ENCODE data around the gene ANKRD16. TPM values are rescaled to one million over a fixed set of nuclear protein-coding genes. Genes with fewer than 3 reads are reported as not detected.
"Not testable (repeated sequence)": the region's sequence is repeated elsewhere in the genome, so short reads cannot be mapped to it uniquely, and the experiment has no call there.

The ANKRD16 gene
- total RNA-seq, 1 experiment from 2014 or later = 12.2 TPM

- TF ChIP-seq AFF4 (CRISPR knock-in tag; IDR thresholded peaks at IDR 0.05; ENCODE audit: borderline replicate concordance) (no peak), SOX15 (CRISPR knock-in tag; IDR thresholded peaks at IDR 0.05) (no peak), KAT7 (CRISPR knock-in tag; IDR thresholded peaks at IDR 0.05; ENCODE audit: borderline replicate concordance) (no peak)
Measured at GRCh38 chr10:5829267-5829666, 60.4 kb downstream of the ANKRD16 start (continued).

- H3K27ac Mint-ChIP-seq = no peak overlapping the region
- no peaks in the 10 kb centered on the region for H3K27me3 Mint-ChIP-seq (ENCODE audit: low read depth)
- ChIA-PET CTCF (no interaction called here), POLR2A (no interaction called here)
- ATAC-seq = no peak
- no peaks in the 10 kb centered on the region for H3K36me3 Mint-ChIP-seq
- TF ChIP-seq ZNF317 (CRISPR knock-in tag; IDR thresholded peaks at IDR 0.05; ENCODE audit: borderline replicate concordance, low read depth) = no peak
- TF ChIP-seq GABPB1 (CRISPR knock-in tag; IDR thresholded peaks at IDR 0.05) = peak; percentile 25; the same call in 1 of the 2 replicates
- no peak for TF ChIP-seq ZNF423 (CRISPR knock-in tag; IDR thresholded peaks at IDR 0.05)
- no peaks in the 10 kb centered on the region for H3K4me1 Mint-ChIP-seq
- no peak for DNase-seq (ENCODE audit: low spot score)
- no peak overlapping the region for H3K4me3 Mint-ChIP-seq
- H3K9me3 Mint-ChIP-seq = no peaks in the 10 kb centered on the region
Measured at GRCh38 chr10:5828725-5829124, 61.0 kb downstream of the ANKRD16 start.

GRCh38 chr10:5827841-5828240 lies 61.9 kb downstream of the ANKRD16 start:
- no peak overlapping the region for H3K27ac Mint-ChIP-seq
- no peaks in the 10 kb centered on the region for H3K9me3 Mint-ChIP-seq
- ChIA-PET POLR2A (no interaction called here), CTCF (no interaction called here)
- no peaks in the 10 kb centered on the region for H3K27me3 Mint-ChIP-seq (ENCODE audit: low read depth)
- no peak for DNase-seq (ENCODE audit: low spot score)
- H3K4me3 Mint-ChIP-seq = no peak overlapping the region
- no peak for TF ChIP-seq SP1 (CRISPR knock-in tag; conservative IDR thresholded peaks at IDR 0.05)
- no peaks in the 10 kb centered on the region for H3K4me1 Mint-ChIP-seq
- H3K36me3 Mint-ChIP-seq = no peaks in the 10 kb centered on the region
- no peak for ATAC-seq

- CTCF ChIA-PET; H3K27me3 Mint-ChIP-seq (ENCODE audit: low read depth); H3K27ac Mint-ChIP-seq; ATAC-seq; H3K36me3 Mint-ChIP-seq; H3K4me1 Mint-ChIP-seq; DNase-seq (ENCODE audit: low spot score); H3K9me3 Mint-ChIP-seq; H3K4me3 Mint-ChIP-seq: not testable (repeated sequence)
- POLR2A ChIA-PET = interaction anchor here (0.6 kb wide), 1 partner anchor 1549 kb away, joined by 3 read pairs; no protein-coding TSS in a partner anchor
Measured at GRCh38 chr10:5826511-5826910, 63.2 kb downstream of the ANKRD16 start.

- no peaks in the 10 kb centered on the region for H3K36me3 Mint-ChIP-seq
- H3K4me1 Mint-ChIP-seq = peaks cover 12% of the 10 kb centered on the region
- peaks cover 2% of the 10 kb centered on the region; the same call in 1 of the 2 replicates for H3K27me3 Mint-ChIP-seq (ENCODE audit: low read depth)
- TF ChIP-seq CBFB (CRISPR knock-in tag; IDR thresholded peaks at IDR 0.05; ENCODE audit: low read depth) (no peak), NR1H2 (CRISPR knock-in tag; IDR thresholded peaks at IDR 0.05) (no peak), USF2 (CRISPR knock-in tag; IDR thresholded peaks at IDR 0.05) (no peak), FOXK1 (CRISPR knock-in tag; IDR thresholded peaks at IDR 0.05) (no peak)
- DNase-seq (ENCODE audit: low spot score) = no peak
- ChIA-PET CTCF (no interaction called here), POLR2A (interaction anchor here (0.6 kb wide), 1 partner anchor 430 kb away, joined by 3 read pairs; no protein-coding TSS in a partner anchor)
- H3K4me3 Mint-ChIP-seq = no peak overlapping the region
- no peaks in the 10 kb centered on the region for H3K9me3 Mint-ChIP-seq
- ATAC-seq = no peak
- no peak overlapping the region for H3K27ac Mint-ChIP-seq
Measured at GRCh38 chr10:5818894-5819293, 70.8 kb downstream of the ANKRD16 start.

GRCh38 chr10:5818048-5818331 lies 71.7 kb downstream of the ANKRD16 start:
- ATAC-seq = no peak
- Mint-ChIP-seq H3K4me3 (no peak overlapping the region), H3K4me1 (peaks cover 12% of the 10 kb centered on the region), H3K36me3 (no peaks in the 10 kb centered on the region), H3K27me3 (ENCODE audit: low read depth) (peaks cover 2% of the 10 kb centered on the region; the same call in 1 of the 2 replicates), H3K9me3 (no peaks in the 10 kb centered on the region), H3K27ac (no peak overlapping the region)
- CTCF ChIA-PET = no interaction called here
- POLR2A ChIA-PET = interaction anchor here (0.6 kb wide), 1 partner anchor 486 kb away, joined by 5 read pairs; no protein-coding TSS in a partner anchor
- no peak for DNase-seq (ENCODE audit: low spot score)
- TF ChIP-seq NR2C2 (CRISPR knock-in tag; IDR thresholded peaks at IDR 0.05) (no peak), CTCF (IDR thresholded peaks at IDR 0.05) (no peak), SOX15 (CRISPR knock-in tag; IDR thresholded peaks at IDR 0.05) (no peak), CDX4 (CRISPR knock-in tag; IDR thresholded peaks at IDR 0.05; ENCODE audit: borderline replicate concordance) (no peak), TEAD4 (CRISPR knock-in tag; IDR thresholded peaks at IDR 0.05) (no peak), E2F4 (CRISPR knock-in tag; IDR thresholded peaks at IDR 0.05; ENCODE audit: borderline replicate concordance, low read depth) (no peak), CREB1 (CRISPR knock-in tag; IDR thresholded peaks at IDR 0.05) (no peak), ELF4 (CRISPR knock-in tag; IDR thresholded peaks at IDR 0.05; ENCODE audit: low read depth) (no peak)

All from WTC11 (cell line).